Pancreas (tissue), 10 donors: Measurements from ENCODE around the gene SRSF6. TPM values are rescaled to one million over a fixed set of nuclear protein-coding genes. Genes with fewer than 3 reads are reported as not detected.
"Not testable (repeated sequence)": the region's sequence is repeated elsewhere in the genome, so short reads cannot be mapped to it uniquely, and the experiment has no call there.

ENCODE experiments used
- ATAC-seq, 4 donors: fragments of 200-7000 bp; cut with Tn5 transposase; one replicate each; pipeline versions ENCODE4 v1.8.0 to v1.9.1; 2020; ENCODE audit warnings: mild to moderate bottlenecking in 4 of 4, moderate library complexity in 4 of 4
- DNase-seq, 6 donors: peaks; one replicate each; pipeline ENCODE4 v3.0.0-alpha.2; 2020
- FAIRE-seq: peaks from 2 replicates; lab custom pipeline; 2012; peaks lifted over from hg19 to GRCh38; lab: Jason Lieb, UNC
- H3K27ac ChIP-seq, 4 donors: fragments of 200-600 bp; sonication (generic); 1 replicate in 3 of 4; 2 replicates in 1 of 4; pipeline versions ENCODE4 v1.5.0 to v1.8.0; 2020
- H3K27me3 ChIP-seq, 4 donors: fragments of 200-600 bp; one replicate each; pipeline ENCODE4 v1.8.0; 2021
- H3K36me3 ChIP-seq, 3 donors: fragments of 200-600 bp; sonication (generic) in 1 of 3; one replicate each; pipeline versions ENCODE4 v1.5.0 to v1.8.0; 2020 to 2021
- H3K4me1 ChIP-seq, 3 donors: fragments of 200-600 bp; one replicate each; pipeline ENCODE4 v1.8.0; 2021
- H3K4me3 ChIP-seq, 4 donors: fragments of 200-600 bp; sonication (generic) in 2 of 4; one replicate each; pipeline versions ENCODE4 v1.5.0 to v1.8.0; 2020 to 2021
- H3K9me3 ChIP-seq, 4 donors: fragments of 200-600 bp; one replicate each; pipeline ENCODE4 v1.8.0; 2021
- CTCF ChIP-seq, 4 donors: fragments of 200-600 bp; sonication (generic) in 3 of 4; IDR thresholded peaks; one replicate each; pipeline versions ENCODE4 v1.5.0 to v1.8.0; 2021; ENCODE audit warnings: antibody characterized with exemption in 4 of 4
- WGBS, 2 donors: extraction: QIAGEN DNeasy Blood & Tissue Kit; methylation state at CpG; one replicate each; pipeline ENCODE4 v1.1.7; 2013; 5-methylcytosine and 5-hydroxymethylcytosine counted together
- intact Hi-C, 3 donors: fragments of 100-400 bp; cut with DNase I; formaldehyde crosslinking; loops; one replicate each; pipeline versions ENCODE4 v1.11.1 to v1.14.2; 2022
- polyA plus RNA-seq, 2 donors: library from polyadenylated mRNA; stranded (reverse); fragments of 200-250 nt; gene quantifications; one replicate each; pipeline ENCODE4 v1.2.3, GENCODE V29; 2013
- total RNA-seq, 6 donors: library from RNA; stranded (reverse); fragmentation: NEBNext Ultra II Directional in 4 of 6; extraction: Animal tissue kit (Norgen Biotek cat#: 25700) in 4 of 6; gene quantifications; one replicate each; pipeline versions ENCODE4 v1.2.1 to v1.2.4, GENCODE V29; 2021 to 2023
- donor health status: healthy with polysubstance abuse.
- donor health status: DM: no; HTN: no; CAD: no; lungs with moderate emphysema.
- donor health status: DM: no; HTN: no; CAD: no.
- donor health status: control.
- donor health status: control.
- donor health status: Bipolar disorder and iron deficiency.
- donor health status: DM: yes; HTN: yes; CAD: no.
- donor health status: DM: no; HTN: no; CAD: no.
- donor health status: DM: no; HTN: no; CAD: no.
- donor health status: DM: yes; HTN: yes; CAD: no.

SRSF6 gene
- total and polyA plus RNA-seq, 8 donors = 53.9 to 113 (median 80.7) TPM

GRCh38 chr20:43452404-43453126 is 5.1 kb upstream of the SRSF6 start:
- no peak for FAIRE-seq
- DNase-seq = no peak
- WGBS, 2 donors = 81 to 85% methylated on average over 15 of the region's 15 CpGs
- no peak overlapping the region for H3K4me3 ChIP-seq
- intact Hi-C loops = loop anchor here in 1 of 3 donors (5.0 kb wide), 1 partner anchor 630 kb away; no protein-coding TSS in a partner anchor
- H3K9me3 ChIP-seq = no peaks in the 10 kb centered on the region
- no peak for TF ChIP-seq CTCF (IDR thresholded peaks at IDR 0.05)
- no peak overlapping the region for H3K27ac ChIP-seq
- H3K36me3 ChIP-seq = no peaks in the 10 kb centered on the region
- no peaks in the 10 kb centered on the region for H3K27me3 ChIP-seq
- ATAC-seq = no peak
- H3K4me1 ChIP-seq = no peaks in the 10 kb centered on the region

- H3K9me3 ChIP-seq, DNase-seq, H3K4me3 ChIP-seq, H3K27me3 ChIP-seq, H3K27ac ChIP-seq, FAIRE-seq, ATAC-seq, intact Hi-C loops: not testable (repeated sequence)
- Histone ChIP-seq H3K36me3 (peaks cover 0 to 23% (median 17%) of the 10 kb centered on the region in 3 donors), H3K4me1 (peaks cover 0 to 18% (median 0%) of the 10 kb centered on the region in 3 donors)
- WGBS, 2 donors = 76 to 78% methylated on average over 8 of the region's 8 CpGs
These were observed 1.4 kb upstream of the SRSF6 start for GRCh38 chr20:43456252-43456651.

GRCh38 chr20:43456809-43457639 is 672 bp upstream of the SRSF6 start:
- Histone ChIP-seq H3K27me3 (no peaks in the 10 kb centered on the region), H3K4me1 (peaks cover 0 to 25% (median 6%) of the 10 kb centered on the region in 3 donors), H3K36me3 (peaks cover 0 to 31% (median 24%) of the 10 kb centered on the region in 3 donors), H3K9me3 (no peaks in the 10 kb centered on the region), H3K27ac (peak overlapping the region; percentile 99 to 100 (median 100)), H3K4me3 (peak overlapping the region; percentile 73 to 93 (median 80))
- TF ChIP-seq CTCF (IDR thresholded peaks at IDR 0.05) = no peak
- FAIRE-seq = no peak
- WGBS, 2 donors = 1% methylated on average over 53 of the region's 53 CpGs
- DNase-seq = peak; percentile 82 to 90 (median 86)
- intact Hi-C loops = no loop called here
- peak; percentile 81 to 93 (median 86) for ATAC-seq

GRCh38 chr20:43458422-43458924 is 777 bp downstream of the SRSF6 start:
- Histone ChIP-seq H3K36me3 (peaks cover 0 to 46% (median 27%) of the 10 kb centered on the region in 3 donors), H3K9me3 (no peaks in the 10 kb centered on the region), H3K27ac (peak overlapping the region; percentile 99 to 100 (median 100)), H3K4me1 (peaks cover 0 to 33% (median 9%) of the 10 kb centered on the region in 3 donors), H3K4me3 (peak overlapping the region; percentile 73 to 93 (median 80)), H3K27me3 (no peaks in the 10 kb centered on the region)
- 1% methylated on average over 35 to 41 of the region's 41 CpGs for WGBS, 2 donors
- DNase-seq = no peak
- no peak for ATAC-seq
- TF ChIP-seq CTCF (IDR thresholded peaks at IDR 0.05) = no peak
- no peak for FAIRE-seq
- intact Hi-C loops = no loop called here
